ENCODE results near the gene MTCH2. TPM values are rescaled to one million over a fixed set of nuclear protein-coding genes. Genes with fewer than 3 reads are reported as not detected.
"Not testable (repeated sequence)": the region's sequence is repeated elsewhere in the genome, so short reads cannot be mapped to it uniquely, and the experiment has no call there.

MTCH2 gene
- polyA plus RNA-seq, 5 donors, result 54.0 to 69.7 (median 62.9) TPM

DNA sequence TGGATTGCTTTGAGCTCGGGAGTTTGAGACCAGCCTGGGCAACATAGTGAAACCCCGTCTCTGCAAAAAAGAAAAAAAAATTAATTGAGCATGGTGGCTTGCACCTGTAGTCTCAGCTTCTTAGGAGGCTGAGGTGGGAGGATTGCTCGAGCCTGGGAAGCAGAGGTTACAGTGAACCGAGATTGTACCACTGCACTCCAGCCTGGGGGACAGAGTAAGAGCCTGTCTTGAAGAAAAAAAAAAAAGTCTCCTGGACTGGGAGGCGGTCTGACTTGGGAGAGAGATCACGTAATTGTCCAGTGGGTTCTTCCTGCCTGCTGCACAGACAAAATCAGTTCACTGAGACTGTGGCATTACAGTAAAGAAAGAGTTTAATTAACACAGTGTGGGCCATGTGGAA, 3.1 kb upstream of the MTCH2 start:
- no peak for DNase-seq

DNA sequence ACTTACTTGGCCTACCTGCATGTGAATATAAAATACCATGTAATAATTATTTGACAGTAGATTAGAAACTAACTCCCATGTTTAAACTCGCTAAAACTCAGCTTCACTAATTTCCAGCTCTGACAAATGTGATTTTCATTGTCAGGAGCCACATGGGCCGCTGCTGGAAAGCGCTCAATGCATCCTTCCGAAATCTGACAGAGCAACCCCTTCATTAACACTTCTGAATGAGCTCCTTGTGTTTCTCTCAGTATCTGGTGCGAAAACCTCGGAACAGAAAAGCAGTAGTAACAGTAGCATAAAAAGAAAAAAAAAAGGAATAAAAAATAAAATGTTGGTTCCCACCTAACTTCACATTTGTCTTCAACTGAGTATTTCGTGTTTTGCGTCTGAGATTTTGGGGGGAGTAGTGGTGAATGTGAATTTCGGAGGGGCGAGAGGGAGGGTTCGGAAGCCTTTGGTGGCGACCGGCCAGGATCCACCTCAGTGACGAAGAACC, 710 bp downstream of the MTCH2 start:
- DNase-seq, result no peak

DNA sequence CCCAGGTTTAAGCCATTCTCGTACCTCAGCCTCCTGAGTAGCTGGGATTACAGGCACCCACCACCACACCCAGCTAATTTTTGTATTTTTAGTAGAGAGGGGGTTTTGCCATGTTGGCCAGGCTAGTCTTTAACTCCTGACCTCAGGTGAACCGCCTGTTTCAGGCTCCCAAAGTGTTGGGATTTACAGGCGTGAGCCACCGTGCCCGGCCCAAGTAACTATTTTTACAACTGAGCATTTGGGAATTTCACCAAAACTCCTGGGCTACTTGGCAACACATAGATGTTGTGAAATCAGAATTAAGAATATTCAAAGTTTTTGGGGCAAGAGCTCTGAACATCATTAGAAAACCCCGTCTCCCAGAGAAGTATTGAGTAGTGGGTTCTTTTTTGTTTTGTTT, 1.9 kb downstream of the MTCH2 start:
- DNase-seq, result not testable (repeated sequence)

DNA sequence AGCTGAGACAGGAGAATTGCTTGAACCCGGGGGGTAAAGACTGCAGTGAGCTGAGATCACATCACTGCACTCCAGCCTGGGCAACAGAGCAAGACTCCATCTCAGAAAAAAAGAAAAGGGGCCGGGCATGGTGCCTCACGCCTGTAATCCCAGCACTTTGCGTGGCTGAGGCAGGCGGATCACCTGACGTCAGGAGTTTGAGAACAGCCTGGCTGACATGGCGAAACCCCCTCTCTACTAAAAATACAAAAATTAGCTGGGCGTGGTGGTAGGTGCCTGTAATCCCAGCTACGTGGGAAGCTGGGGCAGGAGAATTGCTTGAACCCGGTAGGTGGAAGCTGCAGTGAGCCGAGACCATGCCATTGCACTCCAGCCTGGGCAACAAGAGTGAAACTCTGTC, 6.0 kb downstream of the MTCH2 start:
- DNase-seq, result not testable (repeated sequence)

DNA sequence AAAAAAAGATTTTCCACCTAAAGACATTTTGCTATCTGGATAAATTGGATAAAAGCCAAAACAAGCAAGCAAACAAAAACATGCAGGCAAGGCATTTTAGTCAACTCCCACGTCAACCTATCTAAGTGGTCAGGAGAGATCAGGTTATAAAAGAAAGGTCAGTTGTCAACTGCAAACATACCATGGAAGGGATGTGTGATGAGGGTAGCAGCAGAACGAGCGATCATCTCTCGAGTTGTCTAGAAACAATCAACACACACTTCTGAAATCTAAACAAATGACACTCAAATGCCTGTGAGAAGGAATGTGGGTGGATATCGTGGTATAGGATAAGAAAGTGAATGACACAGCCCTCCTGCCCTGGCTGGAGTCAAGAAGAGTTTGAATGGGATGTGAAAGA, 10.9 kb downstream of the MTCH2 start:
- DNase-seq, result no peak

DNA sequence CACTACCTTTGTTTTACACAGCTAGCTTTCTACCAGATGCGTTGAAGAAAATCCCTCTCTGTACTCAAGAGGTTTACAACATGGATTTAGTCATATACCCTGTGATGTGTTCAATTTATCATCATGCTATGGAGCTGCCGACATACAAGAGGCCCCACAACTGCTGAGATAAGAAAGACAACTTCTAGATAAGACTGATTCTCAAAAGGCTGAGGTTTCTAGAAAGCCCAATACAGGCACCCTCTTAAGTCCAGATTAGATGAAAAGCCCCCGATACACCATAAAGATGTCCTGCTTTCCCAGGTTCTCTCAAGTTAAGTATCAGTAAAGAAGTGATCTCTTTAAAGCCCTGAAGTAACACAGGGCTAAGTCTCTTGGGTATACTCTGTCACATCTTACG, 14.3 kb downstream of the MTCH2 start:
- DNase-seq, result no peak

DNA sequence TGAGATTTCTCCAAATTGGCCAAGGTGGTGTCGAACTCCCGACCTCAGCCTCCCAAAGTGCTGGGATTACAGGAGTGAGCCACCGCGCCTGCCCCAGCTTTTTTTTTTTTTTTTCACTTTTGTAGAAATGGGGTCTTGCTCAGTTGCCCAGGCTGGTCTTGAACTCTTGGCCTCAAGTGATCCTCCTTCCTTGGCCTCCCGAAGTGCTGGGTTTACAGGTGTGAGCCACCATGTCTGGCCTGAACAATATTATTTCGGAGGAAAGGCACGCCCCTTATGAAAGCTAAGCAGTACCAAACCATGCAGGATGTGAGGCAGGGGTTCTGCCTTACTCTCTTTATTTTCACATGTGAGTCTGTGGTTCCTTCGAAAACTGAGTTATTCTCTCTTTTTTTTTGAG, 16.1 kb downstream of the MTCH2 start:
- no peak for DNase-seq

DNA sequence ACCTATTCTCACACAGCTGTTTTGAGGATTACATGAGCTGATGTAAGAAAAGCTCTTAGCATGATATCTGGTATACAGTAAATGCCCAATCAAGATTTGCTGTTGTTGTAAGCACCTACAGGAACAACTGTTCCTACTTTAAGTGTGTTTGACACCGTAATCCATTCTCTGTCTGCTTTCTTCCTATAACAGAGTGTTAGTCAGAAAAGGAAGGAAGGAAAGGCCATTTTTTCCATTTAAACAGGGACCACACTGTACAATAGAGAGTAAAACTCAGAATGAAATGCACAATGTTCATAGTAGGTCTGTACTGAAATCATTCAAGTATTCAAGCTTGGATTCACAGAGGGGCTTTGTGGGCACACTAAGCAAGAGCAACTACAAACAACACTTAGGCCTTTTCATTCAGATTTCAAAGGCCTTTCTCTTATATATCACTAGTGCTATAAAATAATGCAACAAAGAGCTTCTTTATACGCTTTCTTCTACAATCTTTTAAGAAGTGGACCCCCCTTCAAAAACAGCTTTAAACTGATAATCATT, 21.5 kb downstream of the MTCH2 start:
- no peak for DNase-seq

DNA sequence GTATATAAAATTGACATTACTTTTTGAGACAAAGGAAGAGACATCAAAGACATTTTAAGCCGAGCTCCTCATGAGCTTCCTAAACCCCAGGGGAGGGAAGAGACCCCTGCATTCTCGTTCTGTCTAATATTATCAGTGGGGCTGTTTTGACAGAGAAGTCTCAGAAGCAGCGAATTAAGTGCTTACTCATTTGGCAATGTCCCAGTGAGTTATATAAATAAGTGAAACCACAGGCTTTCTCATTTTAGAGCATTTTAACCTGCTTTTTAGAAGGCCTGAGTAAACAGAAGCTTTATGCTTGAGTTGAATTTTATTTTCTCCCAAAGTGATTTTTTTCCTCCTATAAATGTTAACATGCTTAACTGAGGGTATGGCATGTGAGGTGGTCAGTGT, 24.9 kb downstream of the MTCH2 start:
- no peak for DNase-seq

DNA sequence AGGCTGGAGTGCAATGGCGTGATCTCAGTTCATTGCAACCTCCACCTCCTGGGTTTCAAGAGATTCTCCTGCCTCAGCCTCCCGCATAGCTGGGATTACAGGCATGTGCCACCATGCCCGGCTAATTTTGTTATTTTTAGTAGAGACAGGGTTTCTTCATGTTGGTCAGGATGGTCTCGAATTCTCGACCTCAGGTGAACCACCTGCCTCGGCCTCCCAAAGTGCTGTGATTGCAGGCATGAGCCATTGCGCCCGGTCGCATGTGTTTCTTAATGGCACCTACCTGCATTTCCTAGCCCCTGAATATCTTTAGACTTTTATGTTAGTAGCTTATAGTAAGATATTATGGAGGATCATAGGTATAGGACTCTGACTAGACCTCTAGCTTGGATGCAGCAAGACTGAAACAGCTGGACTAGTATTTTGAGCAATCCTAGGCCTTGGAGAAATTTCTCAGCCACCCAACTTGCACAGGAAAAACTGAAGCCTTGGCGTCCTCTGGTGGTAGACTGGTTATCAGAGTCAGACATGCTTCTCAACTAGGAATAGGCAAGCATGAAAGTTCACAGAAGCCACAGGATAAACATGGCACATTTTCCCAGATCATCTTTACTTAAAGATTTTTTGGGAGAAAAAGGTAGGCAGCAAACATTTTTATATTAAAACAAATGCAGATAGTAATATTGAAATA, 25.5 kb downstream of the MTCH2 start:
- peak; percentile 31 to 38 for DNase-seq

DNA sequence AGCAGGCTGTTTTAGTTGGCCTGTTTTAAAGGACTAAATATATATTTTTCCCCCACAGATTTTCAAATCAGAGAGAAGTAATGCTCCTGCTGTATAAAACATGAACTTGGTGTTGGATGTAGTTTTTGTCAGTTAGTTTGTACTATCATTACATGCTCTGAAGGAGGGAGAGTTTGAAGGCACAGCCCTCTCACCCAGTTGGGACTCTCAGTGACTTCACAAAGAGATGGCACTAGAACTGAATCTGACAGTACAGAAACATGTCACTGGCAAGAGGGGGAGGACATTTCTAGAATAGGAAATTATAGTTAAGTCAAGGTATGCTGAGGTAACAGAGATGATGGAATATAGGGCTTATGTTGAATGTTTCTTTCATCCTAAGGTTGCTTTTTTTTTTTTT, 27.1 kb downstream of the MTCH2 start:
- DNase-seq, result no peak

DNA sequence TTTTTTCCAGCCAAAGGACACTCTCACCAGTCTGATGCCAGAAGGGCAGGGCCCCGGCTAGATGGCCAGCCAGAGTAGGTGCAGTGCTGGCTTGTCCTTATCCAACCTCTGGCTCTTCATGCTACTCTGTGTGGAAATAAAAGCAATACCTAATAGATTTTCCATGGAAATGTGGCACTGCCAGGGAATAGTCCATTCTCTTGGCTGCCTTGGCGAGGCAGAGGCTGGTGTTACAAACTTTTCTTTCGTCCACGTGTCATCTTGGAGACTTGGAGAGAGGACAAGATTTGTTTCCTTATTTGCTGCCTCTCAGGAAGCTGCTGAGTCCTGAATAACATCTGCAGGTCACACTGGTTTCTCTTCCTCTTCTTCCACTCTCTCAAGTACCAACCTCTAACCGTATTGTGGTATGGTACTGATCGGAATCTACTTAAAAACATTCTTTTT, 31.0 kb downstream of the MTCH2 start:
- DNase-seq, result no peak

DNA sequence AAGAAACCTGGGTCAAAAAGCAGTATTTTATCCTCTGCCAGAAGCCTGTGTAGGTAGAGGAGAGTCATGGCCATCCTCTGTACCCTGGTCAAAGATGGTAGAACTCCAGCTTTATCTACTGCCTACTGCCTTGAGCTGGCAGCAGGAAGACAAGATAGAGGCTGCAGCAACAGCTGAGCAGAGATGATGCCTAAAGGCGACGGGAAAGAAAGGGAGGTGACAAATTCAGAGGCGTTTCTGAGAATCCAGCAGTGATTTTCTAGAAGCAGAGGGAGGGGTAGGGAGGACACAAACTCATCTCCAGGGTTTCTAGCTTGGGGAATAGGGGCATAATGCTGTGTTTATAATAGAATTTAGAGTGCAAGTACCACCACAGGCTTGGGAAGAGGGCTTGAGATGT, 32.7 kb downstream of the MTCH2 start:
- no peak for DNase-seq

DNA sequence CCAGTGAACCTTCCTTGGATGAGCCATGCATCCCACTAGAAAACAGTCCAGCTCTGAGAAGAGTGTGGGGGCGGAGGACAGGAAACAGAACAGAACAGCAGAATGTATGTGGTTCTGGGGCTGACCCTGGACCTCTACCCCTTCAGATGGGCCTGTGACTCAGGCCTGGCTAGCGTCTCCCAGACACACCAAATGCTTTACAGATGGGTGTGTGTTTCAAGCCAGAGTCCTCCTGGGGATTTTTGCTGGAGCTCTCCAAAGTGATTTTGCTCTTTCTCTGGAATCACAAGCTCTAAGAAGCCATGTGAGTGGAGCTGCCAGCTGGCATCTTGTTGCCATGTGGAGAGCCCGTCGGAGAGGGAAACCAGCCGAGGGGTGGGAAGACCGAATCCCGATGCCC, 35.0 kb downstream of the MTCH2 start:
- DNase-seq, result no peak

DNA sequence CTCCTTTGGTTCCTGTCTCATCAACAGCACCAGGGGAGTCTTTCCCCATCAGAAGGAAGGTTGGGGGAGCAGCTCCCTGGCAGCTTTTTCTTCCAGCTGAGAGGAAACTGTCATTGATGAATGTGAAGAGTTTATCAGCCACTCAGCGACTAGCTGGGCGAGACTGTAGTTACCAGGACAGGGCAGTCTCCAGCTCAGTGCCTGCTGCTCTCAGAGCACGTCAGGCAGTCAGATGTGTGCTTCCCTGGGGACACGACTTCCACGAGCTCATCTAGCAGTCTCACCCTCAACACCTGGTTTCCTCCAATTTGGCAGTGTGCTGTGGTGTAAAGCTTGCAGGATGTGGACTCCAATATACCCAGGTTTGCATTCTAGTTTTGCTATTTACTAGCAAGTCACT, 35.6 kb downstream of the MTCH2 start:
- no peak for DNase-seq

DNA sequence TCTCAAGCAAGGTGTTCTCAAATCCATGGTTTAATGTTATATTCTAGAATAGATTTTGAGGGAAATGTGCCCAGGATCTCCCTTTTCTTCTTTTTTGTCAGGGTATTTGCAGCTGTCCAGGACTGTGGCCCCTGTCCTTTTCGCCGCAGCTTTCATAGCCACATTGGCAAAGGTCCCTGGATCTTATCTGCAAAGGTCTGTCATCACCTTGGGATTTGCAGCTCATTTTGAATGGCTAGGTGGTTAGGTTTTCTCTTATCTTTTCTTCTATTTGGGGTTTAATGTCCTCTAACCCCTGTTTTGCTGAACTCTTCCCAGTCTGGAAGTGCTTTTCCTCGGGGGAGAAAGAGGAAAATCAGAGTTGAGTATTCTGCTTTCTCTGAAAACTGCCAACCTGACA, 36.4 kb downstream of the MTCH2 start:
- no peak for DNase-seq

DNA sequence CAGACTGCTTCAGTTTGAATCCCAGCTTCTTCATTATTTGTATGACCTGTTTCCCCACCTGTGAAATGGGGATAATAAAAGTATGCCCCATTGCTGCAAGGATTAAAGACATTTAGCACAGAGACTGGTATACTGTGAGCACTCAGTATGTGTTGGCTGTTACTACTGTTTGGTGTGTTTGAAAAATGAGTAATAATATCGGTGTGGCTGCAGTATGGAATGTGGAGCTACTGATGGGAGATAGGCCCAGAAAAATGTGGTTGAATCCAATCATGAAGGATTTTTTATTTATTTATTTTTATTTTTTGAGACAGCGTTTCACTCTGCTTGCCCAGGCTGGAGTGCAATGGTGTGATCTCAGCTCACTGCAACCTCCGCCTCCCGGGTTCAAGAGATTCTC, 39.1 kb downstream of the MTCH2 start:
- no peak for DNase-seq

DNA sequence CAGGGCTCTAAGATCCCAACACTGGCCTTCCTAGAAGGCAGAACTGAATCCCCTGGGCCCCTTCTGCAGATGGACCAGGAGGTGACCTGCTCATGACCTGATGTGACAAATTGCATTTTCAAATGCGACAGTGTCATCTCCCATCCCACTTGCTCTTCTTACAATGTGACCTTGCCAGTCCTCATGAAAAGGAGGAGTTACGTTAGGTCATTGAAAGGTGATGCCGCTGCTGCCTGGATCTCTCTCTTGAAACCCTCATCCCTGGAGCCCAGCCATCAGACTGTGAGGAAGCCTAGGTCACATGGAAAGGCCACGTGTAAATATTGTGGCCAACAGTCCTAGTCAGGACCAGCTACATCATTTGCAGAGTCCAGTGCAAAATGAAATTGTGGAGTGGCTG, 42.5 kb downstream of the MTCH2 start:
- DNase-seq, result no peak

DNA sequence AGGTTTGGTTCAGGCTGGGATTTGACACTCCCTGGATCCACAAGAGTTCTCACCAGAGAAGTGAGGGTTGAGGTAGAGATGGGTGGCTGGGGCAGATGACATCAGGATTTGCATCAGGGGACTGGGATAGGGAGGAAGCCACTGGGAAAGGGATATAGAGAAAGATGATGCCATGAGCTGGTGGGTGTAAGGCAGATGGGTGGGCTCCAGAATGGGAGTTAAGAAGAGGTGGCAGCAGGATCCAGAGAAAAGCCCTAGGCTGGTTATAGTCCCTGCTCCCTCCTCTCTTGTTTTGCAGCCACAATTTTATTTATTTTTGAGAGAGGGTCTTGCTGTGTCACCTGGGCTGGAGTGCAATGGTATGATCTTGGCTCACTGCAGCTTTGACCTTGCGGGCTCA, 46.4 kb downstream of the MTCH2 start:
- DNase-seq, result no peak

DNA sequence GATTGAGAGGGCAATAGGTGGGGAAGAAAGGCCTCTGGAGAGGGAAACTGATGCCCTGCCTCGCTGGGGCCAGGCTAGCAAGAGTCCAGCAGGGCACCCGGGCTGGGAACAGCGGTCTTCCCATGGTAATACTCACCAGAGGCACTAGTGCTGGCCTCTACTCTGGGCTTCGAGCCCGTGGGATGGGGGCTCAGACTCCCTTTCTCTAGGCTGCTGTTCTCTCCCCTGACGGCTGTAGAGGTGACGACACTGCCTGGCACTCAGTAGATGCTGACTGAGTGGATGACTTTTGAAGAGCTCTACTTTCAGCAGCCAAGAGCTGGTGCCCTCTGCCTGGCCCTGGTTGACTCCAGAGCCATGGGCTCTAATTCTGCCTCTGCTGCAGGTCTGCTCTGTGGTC, 47.3 kb downstream of the MTCH2 start:
- no peak for DNase-seq

DNA sequence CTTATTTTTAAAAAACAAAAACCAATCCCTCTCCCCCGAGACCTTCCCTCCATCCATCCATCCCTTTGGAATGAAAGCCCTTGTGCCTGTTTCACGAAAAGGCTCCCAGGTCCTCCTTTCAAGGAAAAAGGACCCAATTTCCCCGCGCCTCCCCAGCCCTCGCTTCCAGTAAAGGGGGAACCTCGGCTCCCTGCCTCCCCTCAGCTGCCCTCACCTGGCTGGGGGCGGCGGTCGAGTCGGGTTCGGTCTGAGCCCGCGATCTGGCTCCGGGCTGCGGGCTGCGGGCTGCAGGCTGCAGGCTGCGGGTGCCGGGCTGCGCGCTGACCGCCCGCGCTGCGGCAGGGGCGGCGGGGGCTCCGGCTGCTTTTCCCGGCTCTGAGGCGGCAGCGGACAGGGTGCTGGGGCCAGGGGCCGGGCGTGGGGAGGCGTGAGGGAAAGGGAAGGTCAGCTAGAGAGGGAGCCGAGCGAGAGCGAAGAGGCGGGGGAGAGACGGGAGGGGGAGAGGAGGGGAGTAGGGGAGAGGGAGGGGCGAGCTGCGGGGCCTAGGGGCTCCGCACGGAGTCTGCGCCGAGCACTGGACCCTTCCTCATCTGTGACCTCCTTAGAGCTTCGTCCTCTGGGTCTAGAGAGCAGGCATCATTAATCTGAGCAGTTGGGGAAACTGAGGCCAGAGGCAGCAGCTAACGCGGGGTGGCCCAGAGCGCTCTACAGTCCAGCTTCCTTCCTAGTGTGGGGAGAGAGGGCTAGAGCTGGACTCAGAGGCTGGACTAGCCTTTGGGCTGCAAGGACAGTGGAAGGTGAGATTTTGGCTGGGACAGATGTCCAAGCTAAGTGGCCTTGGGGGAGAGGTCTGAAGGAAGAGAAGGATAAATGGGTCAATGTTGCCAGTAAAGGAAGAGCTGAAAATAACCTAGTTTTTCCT, 48.2 kb downstream of the MTCH2 start, which contains the start of gene C1QTNF4:
Gene C1QTNF4, minus strand, starts transcription at position 478 of the 922 bp plus-strand sequence. CDS start 3,601 bp downstream, outside the sequence.
- no peak for DNase-seq

DNA sequence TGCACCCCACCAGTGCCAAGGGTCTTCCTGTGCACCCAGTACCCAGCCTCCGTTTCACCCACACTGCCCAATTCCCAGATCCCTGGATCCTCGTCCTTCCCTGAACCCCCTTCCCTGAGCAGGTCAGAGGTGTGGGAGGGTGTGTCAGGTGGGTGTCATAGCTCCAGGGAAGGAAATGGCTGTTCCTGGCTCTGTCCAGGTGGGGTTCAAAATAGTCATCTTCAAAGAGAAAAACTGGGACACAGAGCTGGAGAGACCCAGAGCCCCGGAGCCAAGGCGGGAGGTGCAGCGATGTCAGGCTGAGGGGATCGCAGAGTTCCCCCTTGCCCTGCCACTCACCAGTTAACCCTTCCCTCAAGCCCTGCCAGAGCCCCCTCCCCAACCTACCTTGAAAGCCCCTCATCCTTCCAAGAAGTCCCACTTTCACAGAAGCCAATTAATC, 48.8 kb downstream of the MTCH2 start:
- no peak for DNase-seq

DNA sequence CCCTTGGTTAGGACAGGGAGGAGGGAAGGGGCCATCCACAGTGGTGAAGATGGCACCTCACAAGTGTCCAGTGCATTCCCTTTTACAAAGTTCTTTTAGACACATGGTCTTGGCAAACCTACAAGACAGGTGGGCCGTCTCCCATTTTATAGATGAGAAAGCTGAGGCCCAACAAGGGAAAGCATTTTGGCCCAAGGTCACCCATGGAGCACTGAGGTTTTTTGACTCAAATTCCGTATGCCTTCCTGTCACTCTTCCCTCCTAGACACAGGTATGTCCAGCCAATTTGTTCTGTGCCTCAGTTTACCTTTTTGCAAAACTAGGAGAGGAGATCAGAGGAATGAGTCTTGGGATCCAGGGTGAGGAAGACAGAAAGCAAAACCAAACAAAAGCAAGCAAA, 49.4 kb downstream of the MTCH2 start:
- DNase-seq, result no peak

Measured in right lung (tissue), 5 donors.